ENCODE data around the gene ZNF664. TPM values are rescaled to one million over a fixed set of nuclear protein-coding genes. Genes with fewer than 3 reads are reported as not detected.

The ZNF664 gene
- total RNA-seq, 4 donors from 2014 or later: 23.1 to 97.1 (median 52.1) TPM

GRCh38 chr12:123997033-123997822 lies 24.2 kb downstream of the ZNF664 start:
- H3K27me3 ChIP-seq: no peaks in the 10 kb centered on the region
- TF ChIP-seq POLR2A (IDR thresholded peaks at IDR 0.05) (no peak), CTCF (IDR thresholded peaks at IDR 0.05) (no peak)
- H3K9me3 ChIP-seq: no peaks in the 10 kb centered on the region
- H3K4me1 ChIP-seq: no peaks in the 10 kb centered on the region
- H3K4me3 ChIP-seq: no peak overlapping the region
- no peak overlapping the region for H3K27ac ChIP-seq
- intact Hi-C loops (cut with DNase I; ENCODE audit: low total_unique reads): no loop called here
- no peaks in the 10 kb centered on the region for H3K36me3 ChIP-seq
- no peak for DNase-seq

GRCh38 chr12:123997908-123998307 lies 24.9 kb downstream of the ZNF664 start:
- H3K9me3 ChIP-seq: no peaks in the 10 kb centered on the region
- no peaks in the 10 kb centered on the region for H3K27me3 ChIP-seq
- H3K4me3 ChIP-seq: no peak overlapping the region
- H3K36me3 ChIP-seq: no peaks in the 10 kb centered on the region
- no peak for TF ChIP-seq POLR2A (IDR thresholded peaks at IDR 0.05)
- TF ChIP-seq CTCF (IDR thresholded peaks at IDR 0.05): no peak
- no peak for DNase-seq
- no peaks in the 10 kb centered on the region for H3K4me1 ChIP-seq
- intact Hi-C loops (cut with DNase I; ENCODE audit: low total_unique reads): no loop called here
- H3K27ac ChIP-seq: no peak overlapping the region

- Histone ChIP-seq H3K4me1 (no peaks in the 10 kb centered on the region), H3K4me3 (no peak overlapping the region)
- intact Hi-C loops (cut with DNase I; ENCODE audit: low total_unique reads): no loop called here
These were observed 25.5 kb downstream of the ZNF664 start for GRCh38 chr12:123998344-123998990.

GRCh38 chr12:123998991-123999359 lies 26.0 kb downstream of the ZNF664 start:
- H3K4me3 ChIP-seq: no peak overlapping the region
- intact Hi-C loops (cut with DNase I; ENCODE audit: low total_unique reads): no loop called here
- no peak for DNase-seq
- no peak for TF ChIP-seq POLR2A (IDR thresholded peaks at IDR 0.05)
- no peak for TF ChIP-seq CTCF (IDR thresholded peaks at IDR 0.05)
- no peak overlapping the region for H3K27ac ChIP-seq
- no peaks in the 10 kb centered on the region for H3K27me3 ChIP-seq
- no peaks in the 10 kb centered on the region for H3K9me3 ChIP-seq
- H3K4me1 ChIP-seq: no peaks in the 10 kb centered on the region
- H3K36me3 ChIP-seq: no peaks in the 10 kb centered on the region

More at GRCh38 chr12:123998344-123998990, 25.5 kb downstream of the ZNF664 start:
- TF ChIP-seq POLR2A (IDR thresholded peaks at IDR 0.05) (no peak), CTCF (IDR thresholded peaks at IDR 0.05) (no peak)
- Histone ChIP-seq H3K36me3 (no peaks in the 10 kb centered on the region), H3K9me3 (no peaks in the 10 kb centered on the region), H3K27me3 (no peaks in the 10 kb centered on the region), H3K27ac (no peak overlapping the region)
- no peak for DNase-seq

GRCh38 chr12:124000111-124000510 lies 27.1 kb downstream of the ZNF664 start:
- no peak overlapping the region for H3K4me3 ChIP-seq
- H3K27me3 ChIP-seq: no peaks in the 10 kb centered on the region
- TF ChIP-seq POLR2A (IDR thresholded peaks at IDR 0.05): no peak
- no peak for TF ChIP-seq CTCF (IDR thresholded peaks at IDR 0.05)
- no peaks in the 10 kb centered on the region for H3K9me3 ChIP-seq
- no peak for DNase-seq
- no peak overlapping the region for H3K27ac ChIP-seq
- intact Hi-C loops (cut with DNase I; ENCODE audit: low total_unique reads): no loop called here
- H3K36me3 ChIP-seq: no peaks in the 10 kb centered on the region
- no peaks in the 10 kb centered on the region for H3K4me1 ChIP-seq
